ENCODE measurements around the gene DPP10.
"Not testable (repeated sequence)": the region's sequence is repeated elsewhere in the genome, so short reads cannot be mapped to it uniquely, and the experiment has no call there.

The DPP10 gene

GRCh38 chr2:114468343-114468742 is 25.9 kb downstream of the DPP10 start:
- Mint-ChIP-seq H3K27ac (no peak overlapping the region), H3K9me3 (no peaks in the 10 kb centered on the region), H3K27me3 (no peaks in the 10 kb centered on the region), H3K4me3 (no peak overlapping the region), H3K36me3 (ENCODE audit: low read depth) (no peaks in the 10 kb centered on the region), H3K4me1 (no peaks in the 10 kb centered on the region)
- no peak for DNase-seq
- ATAC-seq, result no peak

DNA sequence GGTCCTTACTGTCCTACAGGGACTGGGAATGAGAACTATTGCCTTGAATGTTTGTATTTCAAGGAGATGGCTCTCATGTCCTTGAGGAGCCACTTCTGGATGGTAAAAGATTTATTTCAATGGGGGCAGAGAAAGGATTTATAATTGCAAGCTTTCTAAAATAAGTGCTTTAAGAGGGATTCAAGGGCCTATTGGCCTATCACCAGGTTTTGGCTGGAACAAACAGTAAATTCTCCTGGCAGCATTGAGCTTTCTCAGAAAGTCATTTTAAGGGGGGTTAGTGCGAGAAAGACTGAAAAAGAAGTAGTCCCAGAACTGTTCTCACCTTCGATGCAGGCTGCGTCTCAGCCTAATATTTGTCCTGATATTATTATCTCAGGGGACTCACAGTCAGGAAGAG is 29.8 kb downstream of the DPP10 start:
- Mint-ChIP-seq H3K9me3 (no peaks in the 10 kb centered on the region), H3K4me3 (no peak overlapping the region), H3K36me3 (ENCODE audit: low read depth) (no peaks in the 10 kb centered on the region), H3K4me1 (no peaks in the 10 kb centered on the region), H3K27me3 (no peaks in the 10 kb centered on the region), H3K27ac (no peak overlapping the region)
- DNase-seq (no peak), ATAC-seq (no peak)

DNA sequence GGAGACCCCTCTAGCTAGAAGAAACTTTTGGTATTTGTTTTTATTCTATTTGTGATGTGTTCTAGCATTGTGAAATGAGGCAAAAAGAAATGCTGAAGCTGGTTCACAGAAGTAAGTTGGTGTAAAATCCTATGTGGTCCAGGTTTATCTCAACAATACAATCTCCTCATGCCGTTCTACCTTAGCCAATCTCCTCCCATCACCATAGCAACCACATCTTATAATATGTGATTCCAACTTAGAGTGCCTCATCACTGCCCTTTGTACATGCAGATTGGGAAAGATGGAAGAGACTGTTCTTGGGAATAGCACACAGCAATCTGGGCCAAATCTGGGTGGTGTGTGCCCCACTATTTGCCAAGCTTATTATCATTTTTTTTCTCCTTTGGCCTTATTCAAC is 30.3 kb downstream of the DPP10 start:
- no peak for ATAC-seq
- H3K27me3 Mint-ChIP-seq, result no peaks in the 10 kb centered on the region

GRCh38 chr2:114488841-114489530 is 46.5 kb downstream of the DPP10 start:
- Mint-ChIP-seq H3K27ac (no peak overlapping the region), H3K4me1 (no peaks in the 10 kb centered on the region), H3K9me3 (no peaks in the 10 kb centered on the region), H3K36me3 (ENCODE audit: low read depth) (no peaks in the 10 kb centered on the region), H3K27me3 (no peaks in the 10 kb centered on the region), H3K4me3 (no peak overlapping the region)
- ATAC-seq, result no peak
- no peak for DNase-seq

More for the DNA sequence above, 30.3 kb downstream of the DPP10 start:
- DNase-seq, result no peak
- H3K27ac Mint-ChIP-seq, result no peak overlapping the region
- H3K9me3 Mint-ChIP-seq, result no peaks in the 10 kb centered on the region
- no peaks in the 10 kb centered on the region for H3K36me3 Mint-ChIP-seq (ENCODE audit: low read depth)
- H3K4me1 Mint-ChIP-seq, result no peaks in the 10 kb centered on the region
- no peak overlapping the region for H3K4me3 Mint-ChIP-seq

- ATAC-seq, result no peak
- Mint-ChIP-seq H3K4me1 (no peaks in the 10 kb centered on the region), H3K4me3 (no peak overlapping the region), H3K36me3 (ENCODE audit: low read depth) (no peaks in the 10 kb centered on the region), H3K27ac (no peak overlapping the region), H3K9me3 (no peaks in the 10 kb centered on the region), H3K27me3 (no peaks in the 10 kb centered on the region)
- DNase-seq, result no peak
Observed at GRCh38 chr2:114495046-114495445, 52.6 kb downstream of the DPP10 start.

GRCh38 chr2:114496959-114497358 is 54.5 kb downstream of the DPP10 start:
- H3K4me1 Mint-ChIP-seq, result no peaks in the 10 kb centered on the region
- DNase-seq (no peak), ATAC-seq (no peak)
- no peak overlapping the region for H3K4me3 Mint-ChIP-seq
- H3K27me3 Mint-ChIP-seq, result no peaks in the 10 kb centered on the region
- H3K27ac Mint-ChIP-seq, result no peak overlapping the region
- no peaks in the 10 kb centered on the region for H3K36me3 Mint-ChIP-seq (ENCODE audit: low read depth)
- no peaks in the 10 kb centered on the region for H3K9me3 Mint-ChIP-seq

DNA sequence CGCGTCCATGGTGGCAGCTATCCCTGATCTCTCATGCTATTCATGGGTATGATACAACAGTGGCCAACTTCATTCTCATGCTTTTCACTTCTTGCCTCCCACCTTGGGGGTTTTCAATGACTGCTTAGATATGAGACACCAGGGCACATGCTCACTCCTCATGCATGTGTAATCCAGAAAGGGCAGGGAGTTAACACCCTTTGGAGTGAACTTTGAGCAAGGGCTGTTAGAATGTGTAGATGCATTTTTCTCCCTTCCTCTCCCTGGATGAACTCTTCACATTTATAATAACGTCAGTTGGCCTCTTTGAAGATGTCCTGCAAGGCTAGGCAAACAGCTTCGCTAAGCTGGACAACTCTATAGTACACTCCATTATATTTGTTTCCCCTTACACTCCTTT is 56.7 kb downstream of the DPP10 start:
- Mint-ChIP-seq H3K9me3 (no peaks in the 10 kb centered on the region), H3K4me3 (no peak overlapping the region), H3K36me3 (ENCODE audit: low read depth) (no peaks in the 10 kb centered on the region), H3K27me3 (no peaks in the 10 kb centered on the region), H3K27ac (no peak overlapping the region), H3K4me1 (no peaks in the 10 kb centered on the region)
- ATAC-seq, result no peak
- no peak for DNase-seq

GRCh38 chr2:114507744-114508143 is 65.3 kb downstream of the DPP10 start:
- Mint-ChIP-seq H3K27ac (no peak overlapping the region), H3K27me3 (peaks cover 3% of the 10 kb centered on the region)

GRCh38 chr2:114515882-114516281 is 73.4 kb downstream of the DPP10 start:
- Mint-ChIP-seq H3K4me3 (no peak overlapping the region), H3K27ac (no peak overlapping the region), H3K4me1 (no peaks in the 10 kb centered on the region), H3K9me3 (no peaks in the 10 kb centered on the region), H3K27me3 (peaks cover 3% of the 10 kb centered on the region), H3K36me3 (ENCODE audit: low read depth) (no peaks in the 10 kb centered on the region)
- ATAC-seq (no peak), DNase-seq (no peak)

More at GRCh38 chr2:114507744-114508143, 65.3 kb downstream of the DPP10 start:
- no peaks in the 10 kb centered on the region for H3K36me3 Mint-ChIP-seq (ENCODE audit: low read depth)
- DNase-seq (no peak), ATAC-seq (no peak)
- no peaks in the 10 kb centered on the region for H3K4me1 Mint-ChIP-seq
- no peaks in the 10 kb centered on the region for H3K9me3 Mint-ChIP-seq
- no peak overlapping the region for H3K4me3 Mint-ChIP-seq

DNA sequence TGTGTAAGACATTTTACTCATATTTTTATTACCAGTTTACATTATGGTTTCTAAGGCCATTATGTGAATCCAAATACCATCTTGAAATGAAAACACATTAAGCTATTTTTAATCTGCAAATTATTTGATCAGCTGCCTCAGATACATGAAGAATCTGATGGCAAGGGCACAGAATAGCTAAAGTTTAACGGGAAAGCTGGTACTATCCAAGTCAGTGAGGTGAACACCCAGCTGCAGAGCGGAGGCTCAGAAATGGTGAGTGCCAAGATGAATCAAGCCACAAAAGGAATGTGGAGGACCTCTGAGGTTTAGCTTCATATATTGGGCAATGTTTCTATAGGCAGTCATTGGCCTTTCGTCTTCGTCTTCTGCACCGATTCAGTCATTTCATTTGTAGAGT is 75.1 kb downstream of the DPP10 start:
- Mint-ChIP-seq H3K4me1 (no peaks in the 10 kb centered on the region), H3K36me3 (ENCODE audit: low read depth) (no peaks in the 10 kb centered on the region), H3K27me3 (peaks cover 3% of the 10 kb centered on the region), H3K4me3 (no peak overlapping the region), H3K9me3 (no peaks in the 10 kb centered on the region), H3K27ac (no peak overlapping the region)
- ATAC-seq, result no peak
- DNase-seq, result no peak

GRCh38 chr2:114518738-114519137 is 76.3 kb downstream of the DPP10 start:
- DNase-seq (no peak), ATAC-seq (no peak)
- H3K4me1 Mint-ChIP-seq, result no peaks in the 10 kb centered on the region
- H3K4me3 Mint-ChIP-seq, result no peak overlapping the region
- no peaks in the 10 kb centered on the region for H3K36me3 Mint-ChIP-seq (ENCODE audit: low read depth)
- no peak overlapping the region for H3K27ac Mint-ChIP-seq
- H3K9me3 Mint-ChIP-seq, result no peaks in the 10 kb centered on the region
- peaks cover 3% of the 10 kb centered on the region for H3K27me3 Mint-ChIP-seq

- not testable (repeated sequence) for H3K4me1 Mint-ChIP-seq; DNase-seq; ATAC-seq; H3K4me3 Mint-ChIP-seq; H3K36me3 Mint-ChIP-seq (ENCODE audit: low read depth); H3K9me3 Mint-ChIP-seq; H3K27ac Mint-ChIP-seq; H3K27me3 Mint-ChIP-seq
Observed at GRCh38 chr2:114522612-114523011, 80.2 kb downstream of the DPP10 start.

GRCh38 chr2:114525955-114526354 is 83.5 kb downstream of the DPP10 start:
- peaks cover 3% of the 10 kb centered on the region for H3K27me3 Mint-ChIP-seq
- DNase-seq, result no peak
- no peaks in the 10 kb centered on the region for H3K9me3 Mint-ChIP-seq
- H3K4me1 Mint-ChIP-seq, result no peaks in the 10 kb centered on the region
- H3K4me3 Mint-ChIP-seq, result no peak overlapping the region
- no peak for ATAC-seq
- no peak overlapping the region for H3K27ac Mint-ChIP-seq
- no peaks in the 10 kb centered on the region for H3K36me3 Mint-ChIP-seq (ENCODE audit: low read depth)

DNA sequence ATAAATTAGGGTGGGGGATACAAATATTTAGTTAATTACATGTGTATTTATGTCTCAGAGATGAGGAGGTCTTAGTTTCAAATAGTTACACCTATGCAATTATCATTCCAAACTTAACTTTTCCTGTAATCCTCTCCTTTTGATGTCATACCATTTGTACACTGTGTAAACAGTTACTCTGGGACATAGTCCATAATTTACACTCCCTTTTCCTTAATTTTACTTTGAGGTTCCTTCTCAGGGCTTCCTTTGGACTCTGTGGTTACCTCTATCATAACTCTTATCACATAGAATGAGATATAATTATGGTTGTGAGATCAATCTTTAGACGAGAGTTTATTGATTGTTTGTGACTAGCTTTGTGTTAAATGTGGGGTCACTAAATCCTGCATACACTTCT is 84.4 kb downstream of the DPP10 start:
- Mint-ChIP-seq H3K4me1 (no peaks in the 10 kb centered on the region), H3K9me3 (no peaks in the 10 kb centered on the region), H3K4me3 (no peak overlapping the region), H3K27ac (no peak overlapping the region), H3K27me3 (peaks cover 3% of the 10 kb centered on the region), H3K36me3 (ENCODE audit: low read depth) (no peaks in the 10 kb centered on the region)
- DNase-seq (no peak), ATAC-seq (no peak)

- DNase-seq (no peak), ATAC-seq (no peak)
- peaks cover 3% of the 10 kb centered on the region for H3K27me3 Mint-ChIP-seq
- no peaks in the 10 kb centered on the region for H3K4me1 Mint-ChIP-seq
- H3K4me3 Mint-ChIP-seq, result no peak overlapping the region
- H3K27ac Mint-ChIP-seq, result no peak overlapping the region
- no peaks in the 10 kb centered on the region for H3K9me3 Mint-ChIP-seq
- H3K36me3 Mint-ChIP-seq (ENCODE audit: low read depth), result no peaks in the 10 kb centered on the region
Observed at GRCh38 chr2:114527330-114527983, 85.0 kb downstream of the DPP10 start.
